GM19467 (cell line): ENCODE measurements around the gene WEE2.
A peak's percentile ranks its signal among the peaks of the same experiment; 100 is the strongest.
"Not testable (repeated sequence)": the region's sequence is repeated elsewhere in the genome, so short reads cannot be mapped to it uniquely, and the experiment has no call there.

ENCODE experiments used
- ATAC-seq: cut with Tn5 transposase; IDR thresholded peaks from one replicate; pipeline ENCODE4 v1.9.1; 2021; ENCODE audit warnings: mild to moderate bottlenecking, moderate library complexity; ENCODE audit not compliant: unreplicated experiment

WEE2 gene

DNA sequence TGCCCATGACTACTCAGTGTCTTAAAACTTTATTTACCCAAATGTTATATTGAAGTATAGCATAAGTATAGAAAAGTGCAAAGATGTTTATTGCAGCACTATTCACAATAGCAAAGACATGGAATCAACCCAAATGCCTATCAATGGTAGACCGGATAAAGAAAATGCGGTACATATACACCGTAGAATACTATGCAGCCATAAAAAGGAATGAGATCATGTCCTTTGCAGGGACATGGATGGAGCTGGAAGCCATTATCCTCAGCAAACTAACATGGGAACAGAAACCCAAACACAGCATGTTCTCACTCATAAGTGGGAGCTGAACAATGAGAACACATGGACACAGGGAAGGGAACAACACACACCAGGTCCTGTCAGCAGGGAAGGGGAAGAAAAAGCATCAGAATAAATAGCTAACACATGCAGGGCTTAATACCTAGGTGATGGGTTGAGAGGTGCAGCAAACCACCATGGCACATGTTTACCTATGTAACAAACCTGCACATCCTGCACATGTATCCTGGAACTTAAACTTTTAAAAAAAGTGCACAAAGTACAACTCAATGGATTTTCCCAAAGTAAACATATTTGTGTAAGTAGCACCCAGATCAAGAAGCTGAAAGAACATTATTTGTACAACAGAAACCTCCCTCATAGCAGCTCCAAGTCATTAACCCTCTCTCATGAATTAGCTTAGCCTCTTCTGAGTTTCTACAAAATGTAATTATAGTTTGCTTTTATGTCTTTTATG is 18.9 kb upstream of the WEE2 start:
- not testable (repeated sequence) for ATAC-seq

DNA sequence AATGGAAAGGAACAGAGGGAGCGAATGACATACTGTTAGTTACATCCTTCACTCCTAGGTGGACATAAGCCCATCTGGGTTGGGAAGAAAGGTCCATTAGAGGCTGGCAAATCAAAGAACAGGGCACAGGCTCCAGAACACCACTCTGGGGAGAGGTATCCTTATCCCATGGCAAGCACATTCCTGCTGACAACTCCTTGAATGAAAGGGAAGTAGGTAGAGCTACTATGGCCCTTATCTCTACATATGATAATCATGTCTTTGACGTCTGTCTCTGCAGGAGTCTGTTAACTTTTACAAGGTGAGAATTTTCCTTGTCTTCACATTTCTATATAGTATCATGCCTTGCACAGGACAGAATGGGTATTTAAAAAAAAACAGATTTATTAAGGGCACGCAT is 16.6 kb upstream of the WEE2 start:
- ATAC-seq: no peak

DNA sequence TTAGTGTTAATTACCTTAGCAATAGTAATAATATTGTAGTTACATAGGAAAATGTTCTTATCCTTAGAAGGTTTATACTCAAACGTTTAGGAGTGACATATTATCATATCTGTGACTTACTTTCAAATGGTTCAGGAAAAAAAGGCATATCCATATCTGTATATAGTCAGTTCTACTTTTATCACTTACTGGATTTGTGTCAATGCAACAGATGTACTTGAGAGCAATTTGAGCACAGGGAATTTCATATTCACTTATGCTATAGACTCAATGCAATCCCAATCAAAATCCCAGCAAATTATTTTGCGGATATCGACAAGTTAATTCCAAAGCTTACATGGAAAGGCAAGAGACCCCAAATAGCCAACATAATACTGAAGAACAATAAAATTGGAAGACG is 16.2 kb upstream of the WEE2 start:
- no peak for ATAC-seq

DNA sequence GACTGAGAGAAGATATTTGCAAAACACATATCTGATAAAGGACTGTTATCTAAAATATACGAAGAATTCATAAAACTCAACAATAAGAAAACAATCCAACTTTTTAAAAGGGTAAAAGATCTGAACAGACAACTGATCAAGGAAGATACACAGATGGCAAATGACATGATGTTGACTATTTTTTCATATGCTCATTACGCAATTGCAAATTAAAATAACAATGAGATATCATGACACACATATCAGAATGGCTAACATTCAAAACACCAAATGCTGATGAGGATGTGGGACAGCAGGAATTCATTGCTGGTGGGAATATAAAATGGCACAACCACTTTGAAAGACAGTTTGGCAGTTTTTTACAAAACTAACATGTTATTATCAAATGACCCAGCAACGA is 15.1 kb upstream of the WEE2 start:
- ATAC-seq: no peak

DNA sequence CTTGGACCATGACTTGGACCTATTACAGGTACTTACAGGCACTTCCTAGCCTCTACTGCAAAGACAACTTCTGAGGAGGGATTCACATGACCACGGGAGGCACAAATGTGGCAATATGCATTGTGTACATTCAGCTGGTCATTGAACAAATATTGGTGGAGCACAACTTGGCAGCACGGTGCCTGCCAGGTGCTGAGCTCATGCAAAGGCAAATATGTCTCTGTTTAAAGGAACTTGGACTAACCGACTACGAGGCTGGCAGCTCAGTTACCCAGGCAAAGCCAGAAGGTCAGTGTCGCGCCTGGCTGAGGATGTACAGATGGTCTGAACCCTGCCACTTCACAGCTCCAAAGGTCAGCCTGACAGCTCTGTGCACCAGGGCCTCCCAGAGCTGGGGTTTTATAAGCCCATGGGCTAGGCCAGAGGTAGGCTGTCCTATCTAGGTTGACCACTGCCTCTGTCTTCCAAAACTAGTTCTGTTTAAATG is 12.3 kb upstream of the WEE2 start:
- no peak for ATAC-seq

DNA sequence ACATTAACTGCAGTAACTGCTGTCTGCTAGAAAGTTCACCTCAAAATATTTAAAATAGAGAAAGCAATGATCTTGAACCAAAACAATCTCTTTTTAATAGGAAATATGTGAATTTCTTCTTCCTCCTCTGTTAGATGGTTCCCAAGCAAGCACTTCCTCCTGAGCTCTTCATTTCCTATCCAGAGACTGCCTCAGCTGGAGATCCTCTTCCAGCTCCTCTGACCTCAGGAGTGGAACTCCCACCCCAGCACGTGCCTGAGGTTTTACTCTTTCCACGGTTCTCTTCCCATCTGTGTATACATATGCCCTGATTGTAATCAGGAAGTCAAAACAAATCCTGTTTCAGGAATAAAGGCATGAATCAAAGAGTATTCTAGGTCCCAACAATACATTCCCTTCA is 11.8 kb upstream of the WEE2 start:
- no peak for ATAC-seq

DNA sequence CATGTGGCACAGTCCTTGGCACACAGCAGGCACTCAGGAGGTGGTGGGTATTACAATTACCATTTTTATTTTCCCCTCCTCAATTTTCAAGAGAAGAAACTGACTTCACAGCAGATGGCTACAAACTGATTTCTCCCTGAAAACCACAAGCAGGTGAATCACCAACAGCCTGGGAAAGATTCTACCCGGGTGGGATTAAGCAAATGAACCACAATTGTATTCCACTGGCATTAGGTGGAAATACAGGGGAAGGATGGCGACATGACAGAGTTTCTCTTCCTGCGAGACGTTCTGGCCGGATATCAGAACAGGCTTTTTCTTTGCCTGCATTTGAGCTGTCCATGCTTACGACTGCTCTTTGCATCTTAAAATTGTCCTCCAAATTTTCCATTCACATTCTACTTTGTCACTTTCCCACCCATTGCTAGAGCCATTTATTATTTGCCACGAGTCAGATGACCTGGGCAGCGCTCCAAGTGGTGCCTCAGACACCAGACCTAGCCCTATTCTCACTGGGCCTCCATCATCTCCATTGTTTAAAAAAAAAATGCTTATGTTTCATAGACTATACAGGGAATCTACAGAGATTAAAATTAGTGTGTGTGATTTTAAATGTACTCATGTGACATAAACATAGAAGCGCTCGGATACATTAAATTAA is 10.8 kb upstream of the WEE2 start:
- no peak for ATAC-seq

DNA sequence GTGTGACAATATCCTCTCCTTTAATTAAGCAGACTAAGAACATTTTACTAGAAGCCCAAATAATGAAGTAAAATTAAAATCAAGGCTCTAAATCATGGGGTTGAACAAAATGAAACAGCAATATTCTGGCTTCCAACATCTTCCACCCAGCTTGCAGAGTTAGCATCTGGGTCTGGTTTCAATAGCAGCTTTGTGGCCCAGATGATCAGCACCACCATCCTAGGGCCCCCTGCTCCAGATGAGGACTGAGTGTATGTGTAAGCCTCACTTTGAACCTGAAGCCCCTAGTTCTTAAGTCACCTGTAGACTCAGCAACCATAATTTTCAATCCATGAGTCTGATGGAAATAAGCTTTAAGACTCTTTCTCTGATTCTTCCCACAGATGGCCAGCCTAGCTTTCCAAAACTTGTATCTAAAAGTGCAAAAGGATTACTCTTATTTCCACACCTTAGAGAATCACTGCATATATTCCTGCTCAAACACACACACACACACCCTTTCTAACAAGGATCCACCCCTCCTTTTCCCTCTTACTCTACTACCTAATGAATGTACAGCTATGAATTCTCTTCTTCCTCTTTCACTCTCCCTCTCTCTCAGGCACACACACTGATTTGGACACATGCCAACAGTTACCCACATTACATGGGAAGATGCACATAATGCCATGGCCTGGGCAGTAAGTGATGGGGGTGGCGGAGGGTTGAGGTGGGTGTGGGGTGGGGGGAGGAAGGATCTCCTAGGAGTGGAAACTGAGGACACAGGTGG is 9.7 kb upstream of the WEE2 start:
- ATAC-seq: no peak

DNA sequence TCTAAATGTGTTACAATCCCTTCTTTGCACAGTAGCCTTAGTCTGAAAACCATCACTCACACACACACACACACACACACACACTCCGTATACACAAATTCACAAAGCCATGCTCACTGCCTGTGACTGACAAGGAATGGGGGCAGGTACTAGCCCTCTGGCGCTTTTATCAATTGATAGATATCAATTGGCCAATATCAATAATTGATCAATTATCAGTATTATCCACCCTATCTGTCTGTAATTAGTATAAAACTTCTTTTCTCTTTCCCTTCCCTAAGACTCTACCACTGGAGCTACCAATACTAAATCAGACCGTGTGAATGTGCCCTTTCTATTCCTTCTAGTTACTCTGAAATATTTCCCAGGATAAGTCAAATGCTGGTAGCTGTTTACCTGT is 8.3 kb upstream of the WEE2 start:
- no peak for ATAC-seq

DNA sequence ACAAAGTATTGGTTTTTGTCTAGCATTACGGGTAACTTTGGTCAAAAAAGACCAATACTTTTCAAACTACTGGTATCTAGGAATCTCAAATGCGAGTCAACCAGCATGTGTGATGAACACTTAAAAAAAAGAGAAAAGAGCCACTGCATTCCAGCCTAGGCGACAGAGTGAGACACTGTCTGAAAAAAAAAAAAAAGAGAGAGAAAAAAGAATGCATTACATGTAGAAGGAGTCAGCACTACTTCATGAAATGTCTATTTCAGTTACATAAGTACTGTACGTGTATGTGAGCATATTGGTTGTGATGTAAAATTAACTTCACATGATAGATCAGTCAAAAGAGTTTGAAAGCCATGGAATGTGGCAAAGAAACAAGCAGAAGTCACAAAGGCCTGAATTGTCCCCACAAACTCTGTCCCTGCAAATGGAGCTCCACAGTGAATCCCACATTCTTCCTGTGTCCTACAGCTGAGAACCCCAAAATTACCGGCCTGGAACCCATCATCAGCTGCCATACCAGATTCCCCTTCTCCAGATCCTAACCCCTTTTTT is 7.8 kb upstream of the WEE2 start:
- no peak for ATAC-seq

DNA sequence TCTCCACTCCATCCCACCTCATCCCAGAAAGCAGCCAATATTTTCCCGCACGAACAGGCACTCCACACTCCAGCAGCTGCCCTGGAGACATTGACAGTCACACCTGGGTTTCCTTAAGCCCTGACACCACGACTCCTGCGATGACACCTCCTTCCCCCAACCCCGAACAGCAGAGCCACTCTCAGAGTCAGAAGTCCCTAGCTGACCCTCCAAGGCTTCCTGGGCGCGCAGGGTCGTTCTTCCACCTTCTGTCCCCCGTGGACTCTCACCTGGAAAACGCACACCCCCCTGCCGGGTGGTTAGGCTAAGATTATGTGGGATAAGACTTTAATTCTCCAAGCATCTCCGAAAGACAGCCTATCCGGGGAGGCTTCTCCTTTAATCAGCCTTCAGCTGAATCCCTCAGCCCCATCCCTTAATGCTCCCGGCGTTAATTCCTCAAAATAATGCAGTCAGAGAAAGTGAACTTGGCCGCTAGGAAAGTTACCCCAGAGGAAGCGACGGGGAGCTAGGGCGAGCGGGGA is 7.2 kb upstream of the WEE2 start:
- ATAC-seq: no peak

DNA sequence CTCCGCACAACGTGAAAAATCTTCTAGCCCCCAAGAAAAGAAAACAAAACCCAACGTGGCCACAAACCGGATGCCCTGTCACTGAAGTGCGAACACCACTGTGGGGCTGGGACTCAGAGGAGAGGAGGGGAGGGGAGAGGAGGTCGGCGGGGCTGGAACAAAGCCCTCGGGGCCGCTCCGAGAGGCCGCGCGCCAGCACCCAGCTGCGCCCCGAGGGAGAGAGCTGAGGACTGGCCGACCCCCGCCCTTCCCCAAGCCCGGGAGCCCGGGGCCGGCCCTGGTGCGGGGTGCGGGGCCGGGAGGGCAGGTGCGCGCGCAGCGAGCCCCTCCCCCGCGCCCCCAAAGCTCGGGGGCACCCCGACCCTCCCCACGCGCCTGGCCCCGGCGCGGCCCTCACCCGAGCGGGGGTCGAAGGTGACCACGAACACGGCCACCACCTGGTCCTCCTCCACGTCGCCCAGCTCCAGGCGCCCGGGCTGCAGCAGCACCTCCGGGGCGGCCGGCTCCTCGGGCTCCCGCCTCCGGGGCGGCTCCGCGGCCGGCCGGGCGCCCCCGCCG is 6.6 kb upstream of the WEE2 start:
- peak; percentile 80 for ATAC-seq

DNA sequence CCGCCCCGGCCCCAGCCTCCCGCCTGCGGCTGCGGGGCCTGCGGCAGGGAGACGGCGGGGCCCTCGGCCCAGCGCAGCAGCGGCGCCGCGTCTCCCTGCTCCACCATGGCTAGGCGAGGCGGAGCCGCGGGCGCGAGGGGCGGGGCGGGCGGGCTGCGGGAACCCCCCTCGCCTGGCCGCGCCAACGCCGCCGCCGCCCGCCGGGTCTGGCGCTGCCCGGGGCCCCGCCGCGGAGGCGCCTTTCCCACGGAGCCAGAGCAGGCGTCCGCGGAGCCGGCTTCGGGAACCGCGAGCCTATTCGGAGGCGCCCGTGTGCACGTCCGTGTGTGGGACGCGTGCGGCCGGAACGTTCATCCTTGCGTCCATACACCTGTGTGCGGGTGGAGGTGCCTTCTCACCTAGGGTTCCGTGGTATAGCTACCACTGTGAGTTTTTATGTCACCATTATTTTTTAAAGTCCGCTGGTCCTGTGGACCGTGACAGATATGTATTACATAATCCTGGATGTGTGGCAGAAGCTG is 6.0 kb upstream of the WEE2 start, which contains the start of gene DENND11:
DENND11 (minus strand) TSS at position 120 of the 521 bp plus-strand sequence; CDS start at position 107, 13 bp downstream.
- ATAC-seq: peak; percentile 63

DNA sequence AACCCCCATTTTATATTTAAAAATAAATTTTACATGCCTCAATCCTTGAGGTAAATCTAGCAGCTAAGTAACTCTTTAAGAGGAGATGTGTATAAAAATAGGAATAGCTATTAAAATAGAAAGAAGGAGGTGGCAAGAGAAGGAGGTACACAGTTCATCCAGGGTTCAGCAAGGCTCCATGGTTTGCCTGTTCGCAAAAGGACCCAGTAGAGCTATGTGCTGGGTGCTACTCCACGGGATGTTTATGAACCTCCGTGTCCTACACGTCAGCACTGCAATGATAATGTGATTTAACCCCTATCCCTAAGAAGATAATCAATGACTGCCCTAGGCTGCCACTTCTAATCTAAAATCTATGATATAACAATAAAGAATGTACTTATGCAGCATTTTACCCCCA is 5.3 kb upstream of the WEE2 start:
- no peak for ATAC-seq

DNA sequence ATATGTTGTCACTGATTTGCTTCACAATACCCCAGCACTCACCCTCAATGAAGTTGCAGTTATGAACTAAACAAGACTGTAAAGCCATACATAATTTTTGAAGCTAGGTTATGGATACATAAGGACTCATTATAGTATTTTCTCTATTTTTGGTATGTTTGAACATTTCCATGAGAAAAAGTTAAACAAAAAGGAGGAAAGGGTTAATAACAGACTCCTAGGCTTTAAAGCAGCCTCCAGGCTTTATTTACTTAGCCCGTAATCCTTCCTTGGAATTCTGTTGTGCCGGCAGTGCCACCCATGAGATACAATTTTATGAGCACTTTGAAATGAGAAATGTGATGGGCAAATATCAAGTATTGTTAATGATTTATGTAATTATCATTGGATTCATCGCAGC is 4.0 kb upstream of the WEE2 start:
- ATAC-seq: no peak

DNA sequence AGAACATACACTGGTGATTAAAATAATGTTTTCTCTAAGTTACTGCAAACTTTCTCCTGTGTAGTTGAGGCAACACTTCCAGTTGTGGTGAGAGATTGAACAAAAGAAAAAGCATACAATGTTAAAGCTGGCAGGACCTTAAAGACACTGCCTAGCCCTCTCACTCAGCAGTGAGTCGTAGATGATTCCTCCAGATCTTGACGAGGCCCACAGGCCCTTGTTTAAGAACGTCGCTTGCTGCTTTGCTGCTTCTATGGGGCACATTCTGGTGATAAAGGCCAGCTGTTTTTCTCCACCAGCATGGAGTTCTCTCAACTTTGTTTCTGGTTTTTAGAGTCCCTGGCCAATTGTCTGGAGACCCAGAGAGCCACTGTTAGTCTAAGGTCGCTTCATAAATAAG is 3.4 kb upstream of the WEE2 start:
- ATAC-seq: no peak

DNA sequence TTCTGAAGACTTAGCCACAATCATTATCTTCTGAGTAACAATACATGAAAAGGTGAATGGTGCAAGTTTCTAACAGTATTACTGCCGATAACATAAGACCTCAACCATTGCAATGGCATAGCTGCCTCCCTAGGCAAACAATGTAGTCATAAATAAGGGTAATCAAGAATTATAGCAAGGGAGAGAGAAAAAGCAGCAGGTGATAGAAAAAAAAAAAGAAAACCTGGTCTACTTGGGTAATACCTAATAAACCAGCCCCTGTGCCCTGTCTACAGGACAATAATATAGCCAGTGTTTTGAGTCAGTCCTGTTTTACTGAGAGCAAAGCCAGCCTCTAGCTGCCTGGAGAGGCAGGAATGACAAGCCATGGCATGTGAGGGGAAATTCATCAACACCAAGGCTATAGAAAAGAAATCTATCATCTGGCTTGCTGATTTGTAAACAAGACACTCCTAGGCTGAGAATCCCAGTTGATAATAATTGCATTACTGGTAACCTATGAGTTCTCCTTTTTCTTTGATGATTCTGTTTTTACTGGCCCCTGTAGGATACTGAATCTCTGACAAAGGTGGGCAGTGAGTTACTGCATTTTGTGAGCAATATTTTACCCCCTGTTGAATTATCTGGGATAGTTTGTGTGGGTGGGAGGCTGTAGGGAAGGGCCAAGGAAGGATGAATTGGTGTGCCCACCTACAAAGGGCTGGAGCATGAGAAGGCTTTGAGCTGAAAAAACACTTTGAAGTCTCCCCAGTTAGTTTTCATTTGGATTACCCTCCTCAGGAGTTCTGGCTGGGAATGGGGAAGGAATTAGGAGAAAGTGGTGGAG is 1.7 kb upstream of the WEE2 start:
- ATAC-seq: no peak

DNA sequence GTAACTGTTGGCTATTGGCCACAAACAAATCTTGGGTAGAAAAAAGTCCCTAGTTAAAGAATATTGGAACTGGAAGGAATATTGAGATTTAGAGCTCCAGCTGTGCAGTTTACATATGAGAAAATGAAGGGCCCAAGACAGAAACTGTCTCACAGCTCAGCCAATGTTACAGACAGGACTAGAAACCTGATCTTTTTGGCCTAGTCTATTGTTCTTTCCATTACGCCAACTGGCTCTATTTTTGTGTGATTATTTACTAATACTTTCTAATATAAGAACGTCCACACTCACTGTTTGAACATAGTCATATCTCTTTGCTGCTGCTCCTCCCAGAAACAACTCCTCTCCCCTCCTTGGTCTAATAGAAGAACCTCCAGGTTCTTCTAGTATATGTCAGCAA is 1.2 kb downstream of the WEE2 start:
- ATAC-seq: no peak

DNA sequence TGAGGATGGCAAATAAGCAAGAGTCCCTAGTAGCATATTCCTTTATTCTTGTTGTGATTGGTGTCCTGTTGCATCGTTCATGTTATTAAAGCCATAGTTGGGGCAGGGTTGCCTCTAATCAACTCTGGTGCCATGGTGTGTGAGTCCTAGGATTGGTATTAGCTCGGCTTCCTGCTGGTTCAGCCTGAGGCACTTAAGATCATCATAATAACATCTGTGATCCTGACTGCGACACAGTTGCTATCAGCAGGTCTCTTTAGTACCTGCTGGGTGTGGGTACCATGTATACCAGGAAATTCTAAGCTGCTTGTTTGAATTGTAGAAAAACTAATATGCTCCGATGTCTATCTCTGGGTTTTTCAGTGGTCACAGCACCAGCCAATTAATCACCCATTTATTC is 1.6 kb downstream of the WEE2 start:
- ATAC-seq: no peak

DNA sequence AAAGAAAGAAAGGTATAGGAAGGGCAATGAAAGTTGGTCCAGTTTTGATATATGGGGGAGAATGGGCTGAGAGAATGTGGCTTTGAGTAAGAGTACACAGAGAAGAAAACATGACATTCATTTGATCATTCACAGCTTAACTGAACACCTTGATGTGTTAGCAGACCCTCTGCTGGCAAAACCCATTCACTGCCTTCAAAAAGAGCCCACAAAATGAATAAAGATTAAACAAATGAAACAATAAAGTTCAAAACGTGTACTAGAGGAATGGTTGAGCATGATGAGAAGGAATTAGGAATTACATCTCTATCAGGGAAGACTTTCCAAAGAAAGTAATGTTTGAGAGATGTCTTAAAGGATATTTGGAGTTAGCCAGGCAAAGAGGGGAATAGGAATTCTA is 2.1 kb downstream of the WEE2 start:
- ATAC-seq: no peak
